Measurements from ENCODE around the gene ANK3.

The ANK3 gene

GRCh38 chr10:60162631-60163030 lies 227.0 kb downstream of the ANK3 start:
- TF ChIP-seq TCF7L2 (IDR thresholded peaks at IDR 0.05; ENCODE audit: borderline replicate concordance, low read depth, low read length) (no peak), ZNF19 (tag by site-specific recombination; IDR thresholded peaks at IDR 0.05; ENCODE audit: low read depth) (no peak), ZBTB20 (tag by site-specific recombination; IDR thresholded peaks at IDR 0.05) (no peak), ZNF626 (tag by site-specific recombination; IDR thresholded peaks at IDR 0.05) (no peak), OSR2 (tag by site-specific recombination; IDR thresholded peaks at IDR 0.05) (no peak), YY1 (tag by site-specific recombination; IDR thresholded peaks at IDR 0.05) (no peak), SALL2 (tag by site-specific recombination; IDR thresholded peaks at IDR 0.05; ENCODE audit: borderline replicate concordance) (no peak), HOXC10 (CRISPR knock-in tag; IDR thresholded peaks at IDR 0.05) (no peak), ZBTB17 (tag by site-specific recombination; IDR thresholded peaks at IDR 0.05) (no peak), ZNF341 (tag by site-specific recombination; IDR thresholded peaks at IDR 0.05; ENCODE audit: low read depth) (no peak), OVOL3 (tag by site-specific recombination; IDR thresholded peaks at IDR 0.05) (no peak), ZNF510 (tag by site-specific recombination; IDR thresholded peaks at IDR 0.05; ENCODE audit: insufficient replicate concordance) (no peak), ZNF747 (tag by site-specific recombination; IDR thresholded peaks at IDR 0.05) (no peak)
- TF ChIP-seq, protein P1, sequence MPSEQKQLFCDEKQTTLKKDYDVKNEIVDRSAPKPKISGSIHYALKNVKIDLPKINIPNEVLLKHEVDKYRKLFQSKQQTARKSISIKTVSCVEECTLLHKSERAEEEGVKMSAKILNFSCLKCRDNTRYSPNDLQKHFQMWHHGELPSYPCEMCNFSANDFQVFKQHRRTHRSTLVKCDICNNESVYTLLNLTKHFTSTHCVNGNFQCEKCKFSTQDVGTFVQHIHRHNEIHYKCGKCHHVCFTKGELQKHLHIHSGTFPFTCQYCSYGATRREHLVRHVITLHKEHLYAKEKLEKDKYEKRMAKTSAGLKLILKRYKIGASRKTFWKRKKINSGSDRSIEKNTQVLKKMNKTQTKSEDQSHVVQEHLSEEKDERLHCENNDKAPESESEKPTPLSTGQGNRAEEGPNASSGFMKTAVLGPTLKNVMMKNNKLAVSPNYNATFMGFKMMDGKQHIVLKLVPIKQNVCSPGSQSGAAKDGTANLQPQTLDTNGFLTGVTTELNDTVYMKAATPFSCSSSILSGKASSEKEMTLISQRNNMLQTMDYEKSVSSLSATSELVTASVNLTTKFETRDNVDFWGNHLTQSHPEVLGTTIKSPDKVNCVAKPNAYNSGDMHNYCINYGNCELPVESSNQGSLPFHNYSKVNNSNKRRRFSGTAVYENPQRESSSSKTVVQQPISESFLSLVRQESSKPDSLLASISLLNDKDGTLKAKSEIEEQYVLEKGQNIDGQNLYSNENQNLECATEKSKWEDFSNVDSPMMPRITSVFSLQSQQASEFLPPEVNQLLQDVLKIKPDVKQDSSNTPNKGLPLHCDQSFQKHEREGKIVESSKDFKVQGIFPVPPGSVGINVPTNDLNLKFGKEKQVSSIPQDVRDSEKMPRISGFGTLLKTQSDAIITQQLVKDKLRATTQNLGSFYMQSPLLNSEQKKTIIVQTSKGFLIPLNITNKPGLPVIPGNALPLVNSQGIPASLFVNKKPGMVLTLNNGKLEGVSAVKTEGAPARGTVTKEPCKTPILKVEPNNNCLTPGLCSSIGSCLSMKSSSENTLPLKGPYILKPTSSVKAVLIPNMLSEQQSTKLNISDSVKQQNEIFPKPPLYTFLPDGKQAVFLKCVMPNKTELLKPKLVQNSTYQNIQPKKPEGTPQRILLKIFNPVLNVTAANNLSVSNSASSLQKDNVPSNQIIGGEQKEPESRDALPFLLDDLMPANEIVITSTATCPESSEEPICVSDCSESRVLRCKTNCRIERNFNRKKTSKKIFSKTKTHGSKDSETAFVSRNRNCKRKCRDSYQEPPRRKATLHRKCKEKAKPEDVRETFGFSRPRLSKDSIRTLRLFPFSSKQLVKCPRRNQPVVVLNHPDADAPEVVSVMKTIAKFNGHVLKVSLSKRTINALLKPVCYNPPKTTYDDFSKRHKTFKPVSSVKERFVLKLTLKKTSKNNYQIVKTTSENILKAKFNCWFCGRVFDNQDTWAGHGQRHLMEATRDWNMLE (tag by site-specific recombination; conservative IDR thresholded peaks at IDR 0.05; ENCODE audit: low read depth): no peak
- TF ChIP-seq, protein P2, sequence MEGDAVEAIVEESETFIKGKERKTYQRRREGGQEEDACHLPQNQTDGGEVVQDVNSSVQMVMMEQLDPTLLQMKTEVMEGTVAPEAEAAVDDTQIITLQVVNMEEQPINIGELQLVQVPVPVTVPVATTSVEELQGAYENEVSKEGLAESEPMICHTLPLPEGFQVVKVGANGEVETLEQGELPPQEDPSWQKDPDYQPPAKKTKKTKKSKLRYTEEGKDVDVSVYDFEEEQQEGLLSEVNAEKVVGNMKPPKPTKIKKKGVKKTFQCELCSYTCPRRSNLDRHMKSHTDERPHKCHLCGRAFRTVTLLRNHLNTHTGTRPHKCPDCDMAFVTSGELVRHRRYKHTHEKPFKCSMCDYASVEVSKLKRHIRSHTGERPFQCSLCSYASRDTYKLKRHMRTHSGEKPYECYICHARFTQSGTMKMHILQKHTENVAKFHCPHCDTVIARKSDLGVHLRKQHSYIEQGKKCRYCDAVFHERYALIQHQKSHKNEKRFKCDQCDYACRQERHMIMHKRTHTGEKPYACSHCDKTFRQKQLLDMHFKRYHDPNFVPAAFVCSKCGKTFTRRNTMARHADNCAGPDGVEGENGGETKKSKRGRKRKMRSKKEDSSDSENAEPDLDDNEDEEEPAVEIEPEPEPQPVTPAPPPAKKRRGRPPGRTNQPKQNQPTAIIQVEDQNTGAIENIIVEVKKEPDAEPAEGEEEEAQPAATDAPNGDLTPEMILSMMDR (tag by site-specific recombination; IDR thresholded peaks at IDR 0.05): no peak
- ChIA-PET POLR2A (no interaction called here), CTCF (interaction anchor here (0.6 to 0.7 kb wide), 3 partner anchors 62 to 1631 kb away, joined by 3 to 6 read pairs (median 3); no protein-coding TSS in a partner anchor)
- H3K4me1 ChIP-seq (ENCODE audit: control insufficient read depth, insufficient read depth, low read length): no peaks in the 10 kb centered on the region
- H3K27ac ChIP-seq (ENCODE audit: extremely low read depth, low read depth, low read length): no peak overlapping the region
- H3K36me3 ChIP-seq (ENCODE audit: control insufficient read depth in 2 of 2, insufficient read depth in 1 of 2, low read length in 2 of 2): no peaks in the 10 kb centered on the region
- no peaks in the 10 kb centered on the region for H3K9me3 ChIP-seq (ENCODE audit: control insufficient read depth, insufficient read depth, low read depth, low read length)
- no peak overlapping the region for H3K4me3 ChIP-seq (ENCODE audit: low read depth, low read length)

- no peak for TF ChIP-seq ZNF707 (tag by site-specific recombination; IDR thresholded peaks at IDR 0.05)
- TF ChIP-seq ZNF354C (tag by site-specific recombination; IDR thresholded peaks at IDR 0.05; ENCODE audit: borderline replicate concordance, low read depth): no peak
- no peak for TF ChIP-seq OSR2 (tag by site-specific recombination; IDR thresholded peaks at IDR 0.05)
- TF ChIP-seq ZNF639 (tag by site-specific recombination; IDR thresholded peaks at IDR 0.05): no peak
- no peak for TF ChIP-seq ZNF112 (tag by site-specific recombination; IDR thresholded peaks at IDR 0.05)
- no peak overlapping the region for H3K4me3 ChIP-seq (ENCODE audit: low read depth, low read length)
- ChIA-PET POLR2A (no interaction called here), CTCF (interaction anchor here (0.6 to 1.4 kb wide), 3 partner anchors 8 to 326 kb away, joined by 3 to 8 read pairs (median 3); no protein-coding TSS in a partner anchor)
- no peaks in the 10 kb centered on the region for H3K36me3 ChIP-seq (ENCODE audit: control insufficient read depth in 2 of 2, insufficient read depth in 1 of 2, low read length in 2 of 2)
- H3K27ac ChIP-seq (ENCODE audit: extremely low read depth, low read depth, low read length): no peak overlapping the region
- no peaks in the 10 kb centered on the region for H3K4me1 ChIP-seq (ENCODE audit: control insufficient read depth, insufficient read depth, low read length)
- no peaks in the 10 kb centered on the region for H3K9me3 ChIP-seq (ENCODE audit: control insufficient read depth, insufficient read depth, low read depth, low read length)
Measured at GRCh38 chr10:60155943-60156683, 233.6 kb downstream of the ANK3 start.
